Mucosa of gallbladder (tissue), 1 donor: ENCODE results near the gene OGDH. TPM values are rescaled to one million over a fixed set of nuclear protein-coding genes. Genes with fewer than 3 reads are reported as not detected.

Source experiments
- total RNA-seq: library from RNA; stranded (reverse); gene quantifications from one replicate; pipeline ENCODE4 v1.2.1, GENCODE V29; 2021
- donor health status: DM: no; HTN: no; CAD: no.

OGDH gene
- total RNA-seq, 1 donor from 2014 or later, result 114 TPM

Other genes with a start within 250 kb of the OGDH start
- gene NUDCD3, start 116.0 kb upstream of the OGDH start, total RNA-seq, result 122 TPM
- 61.3 TPM for gene NPC1L1, start 65.3 kb upstream of the OGDH start, total RNA-seq
- 53.3 TPM for gene DDX56, start 32.7 kb upstream of the OGDH start, total RNA-seq
- 136 TPM for gene TMED4, start 24.4 kb upstream of the OGDH start, total RNA-seq
- gene ZMIZ2, start 142.2 kb downstream of the OGDH start, total RNA-seq, result 109 TPM
- 923 TPM for gene PPIA, start 190.1 kb downstream of the OGDH start, total RNA-seq
- 157 TPM for gene H2AZ2, start 241.5 kb downstream of the OGDH start, total RNA-seq